Fibroblast of peridontal ligament (primary cell): ENCODE data around the gene ZNF597.

Experiments used
- DNase-seq: peaks from one replicate; pipeline ENCODE4 v3.0.0-alpha.2; 2010; ENCODE audit errors: extremely low read depth

The ZNF597 gene

GRCh38 chr16:3454631-3455147, 11.4 kb upstream of the ZNF597 start:
- DNase-seq, result no peak

- no peak for DNase-seq
Measured at GRCh38 chr16:3454093-3454492, 10.8 kb upstream of the ZNF597 start.

- peak; percentile 80 for DNase-seq
Measured at GRCh38 chr16:3444032-3444388, 706 bp upstream of the ZNF597 start.

GRCh38 chr16:3439637-3440036, 3.7 kb downstream of the ZNF597 start:
- no peak for DNase-seq

- DNase-seq, result no peak
Measured at GRCh38 chr16:3434373-3434772, 8.9 kb downstream of the ZNF597 start.

GRCh38 chr16:3431779-3432219, 11.5 kb downstream of the ZNF597 start:
- peak; percentile 27 for DNase-seq

- no peak for DNase-seq
Measured at GRCh38 chr16:3413730-3414379, 29.4 kb downstream of the ZNF597 start.

GRCh38 chr16:3408561-3409197, 34.6 kb downstream of the ZNF597 start:
- no peak for DNase-seq

GRCh38 chr16:3401719-3402397, 41.4 kb downstream of the ZNF597 start:
- DNase-seq, result no peak

GRCh38 chr16:3400779-3401688, 42.3 kb downstream of the ZNF597 start, which contains the start of the genes ZNF174 and ZSCAN32:
Gene ZNF174 (plus strand): TSS chr16:3401215. CDS start chr16:3402005, 790 bp downstream.
Gene ZSCAN32 (minus strand): TSS chr16:3401004. CDS start chr16:3397557, 3,447 bp downstream.
- DNase-seq, result peak; percentile 99

GRCh38 chr16:3400446-3400778, 42.9 kb downstream of the ZNF597 start:
- peak; percentile 3 for DNase-seq

- no peak for DNase-seq
Measured at GRCh38 chr16:3389663-3390338, 53.5 kb downstream of the ZNF597 start.

GRCh38 chr16:3388325-3388724, 55.0 kb downstream of the ZNF597 start:
- no peak for DNase-seq

- no peak for DNase-seq
Measured at GRCh38 chr16:3383045-3383448, 60.3 kb downstream of the ZNF597 start.
